Cardiac muscle cell (in vitro differentiated cells and primary cell): ENCODE results near the gene RASGRP2. TPM values are rescaled to one million over a fixed set of nuclear protein-coding genes. Genes with fewer than 3 reads are reported as not detected.

Experiments used
- DNase-seq, 2 donors: peaks; one replicate each; pipeline versions ENCODE4 v3.0.0 to v3.0.0-alpha.2; 2010 to 2017; ENCODE audit warnings: low read depth in 1 of 2, low spot score in 1 of 2
- H3K27ac ChIP-seq: fragments of 200-600 bp; sonication (generic); 2 replicates; pipeline ENCODE4 v1.5.1; 2016
- H3K27me3 ChIP-seq: fragments of 200-600 bp; sonication (generic); 2 replicates; pipeline ENCODE4 v1.6.0; 2016; ENCODE audit warnings: control low read depth
- H3K36me3 ChIP-seq: fragments of 200-600 bp; sonication (generic); 2 replicates; pipeline ENCODE4 v1.5.1; 2016; ENCODE audit warnings: control low read depth
- H3K4me1 ChIP-seq: fragments of 200-600 bp; sonication (generic); 2 replicates; pipeline ENCODE4 v1.8.1; 2017; ENCODE audit warnings: low read depth, mild to moderate bottlenecking, mixed run types
- H3K4me3 ChIP-seq: fragments of 200-600 bp; sonication (generic); 2 replicates; pipeline ENCODE4 v1.5.1; 2016; ENCODE audit warnings: mild to moderate bottlenecking
- H3K9me3 ChIP-seq: fragments of 200-600 bp; sonication (generic); 2 replicates; pipeline ENCODE4 v1.5.1; 2017; ENCODE audit warnings: low read depth, mild to moderate bottlenecking, control low read depth
- polyA plus RNA-seq: library from polyadenylated mRNA; unstranded; fragments of >200 nt; fragmentation: Nextera tagmentation; extraction: Ambion mirVana; gene quantifications from 2 replicates; pipeline ENCODE4 v1.2.1, GENCODE V29; 2016
- total RNA-seq: library from RNA; depleted of rRNA; stranded (reverse); fragments of >200 nt; gene quantifications from 2 replicates; pipeline ENCODE4 v1.2.3, GENCODE V29; 2016
- TF ChIP-seq, protein P1 (sequence below): IDR thresholded peaks from 2 replicates; pipeline ENCODE4 v1.5.1; 2012; ENCODE audit warnings: low read depth, mild to moderate bottlenecking, low read length

RASGRP2 gene
- total and polyA plus RNA-seq, 2 experiments from 2014 or later = 60.8 to 64.0 TPM

DNA sequence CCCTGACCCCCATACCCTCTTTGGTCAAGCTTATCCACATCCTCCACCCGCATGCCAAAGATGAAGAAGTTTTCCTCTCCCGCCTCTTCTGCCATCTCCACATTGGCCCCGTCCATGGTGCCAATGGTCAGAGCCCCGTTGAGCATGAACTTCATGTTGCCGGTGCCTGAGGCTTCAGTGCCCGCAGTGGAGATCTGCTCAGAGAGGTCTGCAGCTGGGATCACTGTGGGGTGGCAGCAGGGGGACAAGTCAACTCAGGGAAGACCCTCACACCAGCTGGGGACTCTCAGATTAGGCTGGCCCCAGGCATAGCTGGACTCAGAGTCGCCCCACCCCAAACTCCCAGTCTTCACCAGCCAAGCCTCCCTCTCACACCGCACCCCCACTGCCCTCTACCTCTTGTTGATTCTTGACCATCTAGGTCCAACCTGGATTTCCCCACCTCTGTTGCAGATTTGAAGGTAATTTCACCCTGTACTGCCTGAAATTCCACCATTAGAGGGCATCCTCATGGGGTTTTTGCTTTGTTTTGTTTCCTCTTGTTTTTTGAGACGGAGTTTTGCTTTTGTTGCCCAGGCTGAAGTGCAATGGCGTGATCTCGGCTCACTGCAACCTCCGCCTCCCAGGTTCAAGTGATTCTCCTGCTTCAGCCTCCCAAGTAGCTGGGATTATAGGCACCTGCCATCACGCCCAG, 6.6 kb upstream of the RASGRP2 start:
- no peaks in the 10 kb centered on the region for H3K4me1 ChIP-seq
- TF ChIP-seq, protein P1, sequence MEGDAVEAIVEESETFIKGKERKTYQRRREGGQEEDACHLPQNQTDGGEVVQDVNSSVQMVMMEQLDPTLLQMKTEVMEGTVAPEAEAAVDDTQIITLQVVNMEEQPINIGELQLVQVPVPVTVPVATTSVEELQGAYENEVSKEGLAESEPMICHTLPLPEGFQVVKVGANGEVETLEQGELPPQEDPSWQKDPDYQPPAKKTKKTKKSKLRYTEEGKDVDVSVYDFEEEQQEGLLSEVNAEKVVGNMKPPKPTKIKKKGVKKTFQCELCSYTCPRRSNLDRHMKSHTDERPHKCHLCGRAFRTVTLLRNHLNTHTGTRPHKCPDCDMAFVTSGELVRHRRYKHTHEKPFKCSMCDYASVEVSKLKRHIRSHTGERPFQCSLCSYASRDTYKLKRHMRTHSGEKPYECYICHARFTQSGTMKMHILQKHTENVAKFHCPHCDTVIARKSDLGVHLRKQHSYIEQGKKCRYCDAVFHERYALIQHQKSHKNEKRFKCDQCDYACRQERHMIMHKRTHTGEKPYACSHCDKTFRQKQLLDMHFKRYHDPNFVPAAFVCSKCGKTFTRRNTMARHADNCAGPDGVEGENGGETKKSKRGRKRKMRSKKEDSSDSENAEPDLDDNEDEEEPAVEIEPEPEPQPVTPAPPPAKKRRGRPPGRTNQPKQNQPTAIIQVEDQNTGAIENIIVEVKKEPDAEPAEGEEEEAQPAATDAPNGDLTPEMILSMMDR = no peak
- peaks cover 23% of the 10 kb centered on the region for H3K36me3 ChIP-seq
- no peaks in the 10 kb centered on the region for H3K27me3 ChIP-seq
- no peaks in the 10 kb centered on the region for H3K9me3 ChIP-seq
- no peak for DNase-seq
- H3K4me3 ChIP-seq = no peak overlapping the region
- no peak overlapping the region for H3K27ac ChIP-seq

DNA sequence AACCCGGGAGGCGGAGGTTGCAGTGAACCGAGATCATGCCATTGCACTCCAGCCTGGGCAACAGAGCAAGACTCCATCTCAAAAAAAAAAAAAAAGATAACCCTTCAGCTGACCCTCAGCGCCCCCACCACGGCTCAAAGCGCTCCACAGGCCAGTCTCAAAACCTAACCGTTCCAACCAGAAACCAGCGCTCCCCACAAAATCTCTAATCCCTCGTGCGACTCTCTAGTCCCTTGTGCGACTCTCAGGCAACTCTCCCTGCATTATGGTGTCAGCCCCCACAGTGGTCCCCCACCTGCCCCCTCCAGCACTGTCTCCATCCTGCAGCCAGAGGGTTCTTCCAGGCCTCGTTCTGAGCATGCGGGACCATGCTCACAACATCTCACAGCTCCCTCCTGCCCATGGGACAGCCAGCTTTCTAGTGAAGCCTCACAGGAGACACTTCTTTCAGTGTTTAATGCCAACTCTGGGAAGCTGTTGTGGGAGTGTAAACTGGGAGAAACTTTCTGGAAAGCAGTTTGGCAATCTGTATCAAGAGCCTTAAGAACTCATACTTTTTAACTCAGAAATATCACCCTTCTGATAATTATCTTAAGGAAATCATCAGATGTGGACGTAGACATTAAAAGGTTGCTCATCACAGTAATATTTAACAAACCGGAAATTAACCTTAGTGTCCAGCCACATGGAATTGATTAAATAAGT, 4.2 kb upstream of the RASGRP2 start:
- H3K27ac ChIP-seq = no peak overlapping the region

DNA sequence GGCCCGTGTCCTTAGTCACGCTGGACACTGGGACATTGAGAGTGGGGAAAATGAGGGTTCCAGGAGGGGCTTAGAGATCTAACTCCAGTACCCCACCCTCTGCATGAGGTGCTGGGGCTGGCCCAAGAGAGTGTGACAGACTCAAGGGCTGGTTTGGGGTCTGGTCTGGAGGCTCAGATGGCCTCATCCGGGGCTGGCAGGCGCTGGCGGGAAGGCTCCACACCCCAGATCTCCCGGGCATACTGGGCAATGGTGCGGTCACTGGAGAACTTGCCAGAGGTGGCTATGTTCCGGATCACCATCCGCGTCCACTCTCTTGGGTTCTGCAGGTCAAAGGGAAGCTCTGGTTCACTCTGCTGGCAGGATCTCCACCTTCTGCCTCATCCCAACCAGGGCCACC, 2.5 kb upstream of the RASGRP2 start:
- Histone ChIP-seq H3K4me3 (no peak overlapping the region), H3K4me1 (peaks cover 5% of the 10 kb centered on the region), H3K27me3 (peaks cover 12% of the 10 kb centered on the region)

More for the DNA sequence above, 4.2 kb upstream of the RASGRP2 start:
- TF ChIP-seq, protein P1 = no peak
- peaks cover 5% of the 10 kb centered on the region for H3K4me1 ChIP-seq
- DNase-seq = peak in 1 of 2 donors; percentile 27
- H3K36me3 ChIP-seq = peaks cover 22% of the 10 kb centered on the region
- no peak overlapping the region for H3K4me3 ChIP-seq
- no peaks in the 10 kb centered on the region for H3K27me3 ChIP-seq
- no peaks in the 10 kb centered on the region for H3K9me3 ChIP-seq

DNA sequence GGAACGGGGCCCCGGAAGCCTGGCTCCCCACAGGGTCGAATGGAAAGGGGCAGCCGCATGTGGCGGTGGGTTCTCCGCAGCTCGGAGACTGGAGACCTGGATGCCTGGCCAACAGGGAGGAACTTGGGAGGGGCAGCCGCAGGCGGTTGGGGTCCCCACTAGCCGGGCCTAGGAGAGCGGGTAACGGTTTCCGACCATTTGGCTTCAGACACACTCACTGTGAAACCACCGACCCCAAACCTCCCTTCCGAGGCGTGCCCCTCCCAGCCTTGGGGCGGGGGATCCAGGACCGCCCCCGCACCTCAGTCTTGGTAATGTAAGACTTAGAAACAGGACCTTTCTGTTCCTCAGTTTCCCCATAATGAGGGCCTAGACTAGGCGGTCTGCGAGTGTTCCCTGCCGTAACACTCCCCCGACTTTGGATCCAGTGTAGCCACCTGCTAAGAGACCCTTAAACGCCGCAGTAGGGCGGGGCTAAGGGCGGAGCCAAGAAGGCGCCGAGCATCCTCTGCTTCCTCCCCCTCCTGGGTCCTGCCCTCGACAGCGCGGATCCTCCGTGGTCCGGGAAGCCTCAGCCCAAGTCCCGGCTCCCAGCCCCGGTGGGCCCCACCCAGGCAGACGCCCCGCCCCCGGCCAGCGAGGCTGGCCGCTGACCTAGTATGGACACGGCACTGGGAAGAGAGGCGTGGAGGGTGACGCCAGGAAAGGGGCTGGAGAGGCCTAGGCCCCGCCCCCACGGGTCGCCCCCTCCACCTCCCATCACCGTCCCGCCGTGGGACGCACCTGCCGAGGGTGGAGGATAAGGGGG, 1.8 kb upstream of the RASGRP2 start:
- Histone ChIP-seq H3K4me1 (peaks cover 5% of the 10 kb centered on the region), H3K9me3 (no peaks in the 10 kb centered on the region), H3K27ac (peak overlapping the region; percentile 61), H3K4me3 (peak overlapping the region; percentile 47), H3K27me3 (peaks cover 20% of the 10 kb centered on the region), H3K36me3 (peaks cover 6% of the 10 kb centered on the region)
- peak; percentile 75 to 91 for DNase-seq
- TF ChIP-seq, protein P1 = no peak

More for the DNA sequence above, 2.5 kb upstream of the RASGRP2 start:
- TF ChIP-seq, protein P1 = no peak
- DNase-seq = no peak
- H3K27ac ChIP-seq = peak overlapping the region; percentile 61
- H3K9me3 ChIP-seq = no peaks in the 10 kb centered on the region
- peaks cover 10% of the 10 kb centered on the region for H3K36me3 ChIP-seq

DNA sequence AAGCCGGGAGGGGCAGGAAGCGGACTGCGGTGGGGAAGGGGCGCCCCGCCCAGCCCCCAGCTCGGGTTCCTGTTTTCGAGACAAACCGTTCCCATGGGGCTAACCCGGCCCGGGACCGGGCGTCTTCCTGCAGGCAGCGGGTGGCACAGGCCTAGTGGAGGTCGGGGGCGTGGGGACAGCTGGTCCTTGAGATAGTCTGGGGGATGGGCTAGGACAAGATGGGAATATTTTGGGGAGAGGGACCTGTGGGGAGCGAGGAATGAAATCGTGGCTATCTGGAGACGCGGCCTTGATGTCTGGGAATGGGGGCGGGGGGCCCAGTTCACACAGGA, 1.2 kb upstream of the RASGRP2 start:
- peaks cover 5% of the 10 kb centered on the region for H3K4me1 ChIP-seq
- peaks cover 26% of the 10 kb centered on the region for H3K27me3 ChIP-seq
- H3K27ac ChIP-seq = peak overlapping the region; percentile 61
- peak in 1 of 2 donors; percentile 44 for DNase-seq
- H3K4me3 ChIP-seq = peak overlapping the region; percentile 47
- peaks cover under 1% of the 10 kb centered on the region for H3K36me3 ChIP-seq
- no peaks in the 10 kb centered on the region for H3K9me3 ChIP-seq
- TF ChIP-seq, protein P1 = no peak
